ENCODE measurements around the gene PRPH.

PRPH gene

GRCh38 chr12:49334226-49334625, 39.3 kb downstream of the PRPH start:
- DNase-seq = no peak

DNA sequence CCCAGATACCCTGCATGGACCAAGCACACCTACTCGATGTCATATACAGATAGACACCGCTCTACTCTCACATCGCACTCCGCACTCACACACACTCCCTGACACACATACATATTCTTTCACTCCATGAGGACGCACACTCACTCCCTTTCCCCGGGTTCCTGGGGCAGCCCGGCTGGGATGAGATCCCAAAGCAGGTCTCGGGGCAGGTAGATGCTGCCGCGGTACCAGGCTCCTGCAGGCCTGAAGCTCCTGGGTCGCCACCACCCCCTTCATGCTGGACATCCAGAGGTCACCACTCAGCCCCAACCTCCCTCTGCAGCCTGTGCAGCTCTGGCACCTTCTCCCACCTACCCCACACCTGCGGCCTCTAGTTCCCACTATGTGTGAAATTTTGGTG, 39.7 kb downstream of the PRPH start:
- DNase-seq = no peak

- no peak for DNase-seq
Measured at GRCh38 chr12:49335118-49335954, 40.4 kb downstream of the PRPH start.

DNA sequence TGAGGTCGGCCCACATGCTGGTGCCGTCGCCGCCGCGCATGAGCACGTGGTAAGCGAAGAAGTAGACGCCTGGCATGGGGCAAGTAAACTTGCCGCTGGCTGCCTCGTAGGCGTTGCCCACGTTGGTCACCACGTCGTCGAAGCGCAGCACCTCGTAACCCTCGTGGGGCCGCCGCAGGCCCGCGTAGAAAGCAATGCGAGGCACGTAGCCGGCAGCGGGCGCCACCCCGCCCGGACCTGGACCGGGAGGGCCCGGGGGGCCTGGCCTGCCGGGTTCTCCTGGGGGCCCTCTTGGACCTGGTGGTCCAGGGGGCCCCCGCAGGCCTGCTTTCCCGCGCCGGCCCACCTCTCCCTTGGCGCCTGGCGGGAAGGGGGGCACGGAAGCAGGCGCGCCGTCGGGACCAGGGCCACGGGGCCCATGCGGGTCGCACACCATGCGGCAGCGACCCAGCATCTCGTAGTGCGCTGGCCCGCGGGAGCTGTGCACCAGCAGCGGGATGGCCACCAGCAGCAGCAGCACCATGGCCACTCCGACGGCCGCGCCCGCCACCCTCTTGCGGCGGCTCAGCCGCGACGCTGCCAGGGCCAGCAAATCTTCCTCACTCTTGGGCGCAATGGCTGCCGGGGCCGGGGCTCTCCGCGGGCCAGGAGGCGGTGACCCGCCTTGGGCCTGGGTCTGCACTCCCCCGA, 41.2 kb downstream of the PRPH start:
- no peak for DNase-seq

- no peak for DNase-seq
Measured at GRCh38 chr12:49336645-49337584, 42.0 kb downstream of the PRPH start, which contains the start of gene C1QL4. Gene C1QL4, minus strand, starts transcription at chr12:49337188. Its CDS starts 711 bp downstream, at chr12:49336477.

GRCh38 chr12:49338830-49339463, 44.0 kb downstream of the PRPH start:
- DNase-seq = no peak

GRCh38 chr12:49339464-49339861, 44.5 kb downstream of the PRPH start:
- DNase-seq = no peak

DNA sequence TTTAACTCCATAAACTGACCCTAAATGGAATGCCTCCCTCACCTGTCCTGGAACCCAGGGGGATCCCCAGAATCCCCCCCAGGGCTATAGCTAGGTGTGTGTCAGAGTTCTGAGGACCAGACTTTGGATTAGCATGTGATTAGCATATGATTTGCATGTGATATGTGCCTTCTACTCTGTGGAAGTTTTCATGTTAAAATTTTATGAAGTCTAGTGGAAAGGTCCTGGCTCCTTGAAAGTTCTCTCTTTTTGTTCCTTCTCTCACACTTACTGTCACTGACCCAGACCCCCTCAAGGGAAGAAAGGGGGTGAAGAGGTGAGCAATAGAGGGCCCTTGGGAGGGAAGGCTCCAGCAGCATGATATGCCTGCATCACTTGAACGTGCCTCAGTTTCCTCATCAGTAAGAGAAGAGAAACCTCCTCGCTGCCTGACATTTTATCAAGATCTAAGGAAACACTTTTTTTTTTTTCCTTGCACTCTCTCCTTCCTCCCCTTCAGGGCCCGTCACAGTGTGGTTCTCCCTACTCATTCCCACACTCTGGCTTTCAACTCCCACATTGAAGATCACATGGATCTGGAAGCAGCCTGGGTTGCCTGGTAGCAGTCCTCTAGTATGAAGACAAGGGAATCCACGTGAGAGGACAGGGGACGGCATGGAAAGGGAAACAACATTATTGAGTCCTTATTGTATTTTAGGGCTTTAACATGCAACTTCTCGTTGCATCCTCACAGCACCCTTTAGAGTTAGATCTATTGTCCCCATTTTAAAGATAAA, 45.3 kb downstream of the PRPH start:
- no peak for DNase-seq

DNA sequence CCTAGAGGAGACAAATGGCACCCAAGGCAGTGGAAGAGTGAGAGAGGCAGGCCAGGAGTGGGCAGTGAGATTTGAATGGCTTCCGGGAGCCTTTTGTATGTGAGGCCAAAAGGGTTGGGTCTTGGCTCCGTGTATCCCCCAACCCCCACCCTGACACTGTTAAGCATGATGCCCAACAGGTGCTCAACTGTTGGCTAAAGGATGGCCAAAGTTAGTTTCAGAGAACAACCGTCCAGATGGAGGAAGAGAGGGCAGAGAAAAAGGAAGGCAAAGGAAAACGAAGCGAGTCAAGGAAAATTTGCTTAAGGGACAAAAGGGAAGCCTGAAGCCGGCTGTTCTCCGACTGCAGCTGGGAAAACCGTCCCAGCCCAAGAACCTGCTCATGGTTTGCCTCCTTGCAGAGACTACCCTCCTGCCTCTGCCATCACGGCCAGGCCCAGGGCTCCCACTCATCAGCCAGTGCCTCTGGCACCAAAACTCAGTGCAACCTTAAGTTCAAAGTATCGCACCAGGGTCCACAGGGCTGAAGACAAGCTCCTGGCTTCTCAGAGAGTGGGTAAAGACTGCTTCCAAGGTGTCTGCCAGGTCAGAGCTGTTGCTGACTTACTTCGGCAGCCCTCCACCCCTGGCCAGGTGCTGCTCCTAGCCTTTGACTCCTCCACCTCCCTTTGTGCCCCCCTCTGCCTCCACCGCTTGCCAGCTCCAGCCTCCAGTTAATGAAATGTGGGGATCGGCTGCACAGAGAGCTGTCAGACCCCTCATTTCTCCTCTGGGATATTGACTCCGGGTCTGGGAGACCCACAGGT, 46.2 kb downstream of the PRPH start:
- no peak for DNase-seq

DNA sequence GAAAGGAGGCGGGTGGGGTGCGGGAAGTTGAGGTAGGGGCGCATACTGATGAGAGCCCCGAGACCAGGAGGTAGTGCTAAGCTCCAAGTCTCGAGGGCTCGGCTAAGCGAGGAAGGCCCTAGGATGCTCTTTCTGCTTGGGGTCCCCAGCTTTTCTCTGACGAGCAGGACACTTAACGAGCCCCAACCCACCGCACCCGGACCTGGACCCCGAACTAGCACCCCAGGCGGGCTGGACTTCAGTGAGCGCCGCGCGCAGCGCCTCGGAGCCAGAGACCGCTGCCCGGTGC, 46.8 kb downstream of the PRPH start:
- DNase-seq = no peak

GRCh38 chr12:49342066-49342913, 47.3 kb downstream of the PRPH start:
- peak; percentile 74 for DNase-seq

DNA sequence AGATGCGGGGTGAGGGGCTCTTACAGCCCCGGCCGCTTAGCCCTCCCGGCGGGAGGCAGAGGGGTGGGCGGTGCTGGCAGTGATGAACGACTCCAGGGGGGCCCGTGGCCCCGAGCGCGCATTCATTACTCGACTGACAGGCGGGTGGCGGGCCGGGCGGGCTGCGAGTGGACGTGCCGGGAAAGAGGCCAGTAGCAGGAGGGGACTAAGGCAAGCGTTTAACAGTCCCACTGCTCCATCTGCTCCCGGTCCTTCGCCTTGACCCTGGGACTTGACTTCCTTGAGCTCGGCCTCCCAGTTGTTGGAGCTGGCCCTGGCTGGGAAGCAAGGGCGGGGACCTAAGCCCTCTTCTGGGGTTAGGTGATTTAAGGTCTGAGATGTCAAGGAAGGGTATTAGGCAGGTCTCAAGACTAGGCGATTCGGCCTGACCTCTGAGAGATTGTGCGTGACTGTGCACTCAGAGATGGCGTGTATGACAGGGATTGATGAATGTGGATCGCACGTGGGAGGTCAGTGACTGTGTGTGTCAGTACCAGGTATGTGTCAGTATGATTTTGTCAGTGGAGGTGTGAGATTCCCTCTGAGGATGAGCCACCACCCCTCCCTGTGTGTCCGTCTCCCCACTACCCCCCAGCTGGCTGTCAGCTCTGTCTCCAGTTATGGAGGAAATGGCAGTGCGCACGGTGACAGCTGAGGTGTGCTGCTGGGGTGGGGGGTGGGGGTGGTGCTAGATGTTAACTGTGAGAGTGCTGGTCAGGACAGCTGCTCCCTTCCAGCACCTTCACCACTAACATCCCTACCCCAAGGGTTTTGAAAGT, 48.2 kb downstream of the PRPH start:
- no peak for DNase-seq

DNA sequence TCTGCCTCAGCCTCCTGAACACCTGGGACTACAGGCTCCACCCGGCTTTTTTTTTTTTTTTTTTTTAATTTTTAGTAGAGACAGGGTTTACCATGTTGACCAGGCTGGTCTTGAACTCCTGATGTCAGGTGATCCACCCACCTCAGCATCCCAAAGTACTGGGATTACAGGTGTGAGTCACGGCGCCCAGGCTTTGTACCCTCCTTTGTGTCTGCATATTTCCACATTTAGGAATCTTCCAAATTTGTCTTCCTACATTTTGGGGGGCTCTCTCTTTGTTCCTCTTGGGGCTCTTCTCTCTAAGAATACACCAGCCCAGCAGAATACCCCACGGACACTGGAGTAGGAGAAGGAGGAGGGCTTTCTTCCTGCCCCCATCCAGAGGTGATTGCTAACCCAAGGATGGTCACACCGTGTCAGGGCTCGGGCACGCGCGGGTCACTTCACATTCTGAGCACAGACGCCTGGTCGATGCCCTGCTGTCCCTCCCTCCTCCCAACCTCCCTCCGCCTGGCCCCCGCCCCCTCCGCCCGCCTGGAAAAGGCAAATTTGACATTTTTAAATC, 49.6 kb downstream of the PRPH start:
- DNase-seq = no peak

GRCh38 chr12:49345051-49345824, 50.3 kb downstream of the PRPH start:
- DNase-seq = no peak

DNA sequence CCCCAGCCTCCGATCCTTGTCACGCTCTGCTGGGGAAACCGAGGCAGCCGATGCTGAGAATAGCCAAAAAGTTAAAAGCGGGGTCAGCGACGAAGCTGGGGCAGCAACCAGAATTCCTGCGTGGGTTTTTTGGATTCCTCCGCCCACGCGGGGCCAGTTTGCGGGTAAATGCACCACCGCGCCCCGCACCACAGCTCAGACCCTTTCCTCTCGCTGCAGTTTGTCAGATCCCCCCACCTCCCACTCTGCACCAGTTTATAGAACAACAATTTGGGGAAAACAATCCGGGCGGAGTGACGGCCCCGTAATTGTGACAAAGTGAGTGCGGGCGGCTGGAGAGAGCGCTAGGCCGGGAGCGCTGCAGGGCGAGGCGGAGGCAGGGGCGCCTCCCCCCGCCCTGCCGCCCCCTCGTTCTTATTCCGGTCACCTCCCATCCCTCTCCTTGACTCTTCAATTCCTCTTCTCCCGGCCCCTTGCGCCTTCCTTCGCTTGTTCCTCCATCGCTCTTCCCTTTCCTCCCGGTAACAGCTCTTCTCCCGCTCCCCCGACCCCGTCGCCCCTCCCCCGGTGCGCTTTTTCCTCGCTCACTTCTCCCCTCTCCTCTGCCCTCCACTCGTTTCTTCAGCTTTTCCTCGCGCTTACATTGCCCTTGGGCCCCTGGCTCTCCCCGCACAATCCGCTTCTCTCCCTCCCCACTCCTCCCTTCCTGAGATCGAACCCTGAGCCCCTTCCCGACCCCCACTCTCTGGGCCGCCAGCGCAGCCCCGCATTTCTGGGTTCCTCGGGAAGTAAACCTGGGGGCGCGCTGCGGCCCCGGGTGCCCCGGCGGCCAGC, 51.1 kb downstream of the PRPH start:
- no peak for DNase-seq

- DNase-seq = no peak
Measured at GRCh38 chr12:49346659-49347310, 51.8 kb downstream of the PRPH start, which contains the start of gene DNAJC22. Gene DNAJC22, plus strand, starts transcription at chr12:49346888. Its CDS starts 1,985 bp downstream, at chr12:49348873.
